ENCODE measurements around the gene DBN1.

DNA sequence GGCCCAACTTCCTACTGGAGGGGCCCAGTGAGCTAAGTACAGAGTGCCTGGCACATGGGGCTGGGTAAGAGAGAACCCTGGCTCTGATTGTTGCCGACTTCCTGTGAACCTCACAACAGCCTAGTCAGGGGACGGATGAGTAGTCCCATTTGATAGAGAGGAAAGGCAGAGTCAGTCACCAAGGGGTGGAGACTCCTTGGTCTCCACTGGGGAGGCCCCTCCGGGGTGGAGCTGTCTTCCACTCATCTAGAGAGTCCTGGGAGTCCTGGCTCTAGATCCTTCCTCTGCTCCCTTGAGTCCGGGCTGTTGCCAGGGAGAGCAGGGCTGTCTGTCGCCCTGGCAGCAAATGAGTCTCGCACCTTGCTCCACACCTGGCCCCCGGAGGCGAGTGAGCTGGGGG is 39.0 kb downstream of the DBN1 start:
- TF ChIP-seq, protein P1, sequence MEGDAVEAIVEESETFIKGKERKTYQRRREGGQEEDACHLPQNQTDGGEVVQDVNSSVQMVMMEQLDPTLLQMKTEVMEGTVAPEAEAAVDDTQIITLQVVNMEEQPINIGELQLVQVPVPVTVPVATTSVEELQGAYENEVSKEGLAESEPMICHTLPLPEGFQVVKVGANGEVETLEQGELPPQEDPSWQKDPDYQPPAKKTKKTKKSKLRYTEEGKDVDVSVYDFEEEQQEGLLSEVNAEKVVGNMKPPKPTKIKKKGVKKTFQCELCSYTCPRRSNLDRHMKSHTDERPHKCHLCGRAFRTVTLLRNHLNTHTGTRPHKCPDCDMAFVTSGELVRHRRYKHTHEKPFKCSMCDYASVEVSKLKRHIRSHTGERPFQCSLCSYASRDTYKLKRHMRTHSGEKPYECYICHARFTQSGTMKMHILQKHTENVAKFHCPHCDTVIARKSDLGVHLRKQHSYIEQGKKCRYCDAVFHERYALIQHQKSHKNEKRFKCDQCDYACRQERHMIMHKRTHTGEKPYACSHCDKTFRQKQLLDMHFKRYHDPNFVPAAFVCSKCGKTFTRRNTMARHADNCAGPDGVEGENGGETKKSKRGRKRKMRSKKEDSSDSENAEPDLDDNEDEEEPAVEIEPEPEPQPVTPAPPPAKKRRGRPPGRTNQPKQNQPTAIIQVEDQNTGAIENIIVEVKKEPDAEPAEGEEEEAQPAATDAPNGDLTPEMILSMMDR (IDR thresholded peaks at IDR 0.05; ENCODE audit: low read depth, low read length), result no peak
- TF ChIP-seq, protein P2, sequence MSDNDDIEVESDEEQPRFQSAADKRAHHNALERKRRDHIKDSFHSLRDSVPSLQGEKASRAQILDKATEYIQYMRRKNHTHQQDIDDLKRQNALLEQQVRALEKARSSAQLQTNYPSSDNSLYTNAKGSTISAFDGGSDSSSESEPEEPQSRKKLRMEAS (IDR thresholded peaks at IDR 0.05; ENCODE audit: low read depth, low read length), result no peak
